Measurements from ENCODE around the gene DSP. TPM values are rescaled to one million over a fixed set of nuclear protein-coding genes. Genes with fewer than 3 reads are reported as not detected.

Gene DSP
- total and polyA plus RNA-seq, 2 of the 13 experiments (the other 11 are each of a cell fraction or from before 2014, with no cell fraction given), result 89.8 to 117 TPM

DNA sequence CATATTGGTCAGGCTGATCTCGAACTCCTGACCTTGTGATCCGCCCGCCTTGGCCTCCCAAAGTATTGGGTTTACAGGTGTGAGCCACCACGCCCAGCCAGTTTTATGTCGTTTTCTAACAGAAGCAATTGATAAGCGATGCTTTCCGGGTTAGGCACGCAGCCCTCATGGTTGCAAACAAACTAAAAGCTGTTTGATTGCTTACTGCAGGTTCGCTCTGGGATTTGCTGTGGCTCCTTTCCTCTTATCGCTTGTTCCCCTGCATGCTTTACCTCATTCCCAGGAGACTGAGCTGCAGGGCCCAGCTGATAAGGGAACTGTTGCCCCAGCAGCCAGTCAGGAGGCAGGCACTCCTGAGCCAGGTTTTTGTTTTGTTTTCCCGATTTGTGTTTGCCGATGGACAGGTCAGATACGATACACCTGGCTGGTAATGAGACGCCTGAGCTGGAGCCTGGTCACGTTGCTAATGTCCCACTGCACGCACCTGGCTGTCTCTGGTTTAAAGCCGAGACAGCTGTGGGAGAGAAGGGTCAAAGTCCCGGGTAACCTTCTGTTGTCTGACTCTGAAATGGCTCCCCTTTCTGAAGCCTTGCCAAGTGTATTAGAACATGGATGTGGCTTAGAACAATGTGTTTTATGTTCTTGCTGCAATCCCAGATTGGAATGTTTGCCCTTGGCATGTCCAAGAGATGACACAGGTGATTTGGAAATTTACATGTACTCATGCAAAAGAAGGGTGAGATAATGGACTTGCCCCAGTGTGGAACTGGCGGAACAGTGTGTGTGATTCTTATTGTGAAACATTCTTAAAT lies 19.9 kb downstream of the DSP start (continued):
- TF ChIP-seq GABPA (IDR thresholded peaks at IDR 0.05; ENCODE audit: low read depth, low read length), result no peak
- no peak for TF ChIP-seq GABPA (CRISPR knock-in tag; IDR thresholded peaks at IDR 0.05; ENCODE audit: low read depth)
- TF ChIP-seq ZSCAN22 (CRISPR knock-in tag; IDR thresholded peaks at IDR 0.05), result peak; percentile 36; the same call in 1 of the 2 replicates
- TF ChIP-seq POLR2G (IDR thresholded peaks at IDR 0.05; ENCODE audit: low read depth, low read length), result no peak
- no peak for TF ChIP-seq ZNF7 (CRISPR knock-in tag; IDR thresholded peaks at IDR 0.05)
- no peak for TF ChIP-seq HMGA1 (CRISPR knock-in tag; conservative IDR thresholded peaks at IDR 0.05)
- TF ChIP-seq, protein P1, sequence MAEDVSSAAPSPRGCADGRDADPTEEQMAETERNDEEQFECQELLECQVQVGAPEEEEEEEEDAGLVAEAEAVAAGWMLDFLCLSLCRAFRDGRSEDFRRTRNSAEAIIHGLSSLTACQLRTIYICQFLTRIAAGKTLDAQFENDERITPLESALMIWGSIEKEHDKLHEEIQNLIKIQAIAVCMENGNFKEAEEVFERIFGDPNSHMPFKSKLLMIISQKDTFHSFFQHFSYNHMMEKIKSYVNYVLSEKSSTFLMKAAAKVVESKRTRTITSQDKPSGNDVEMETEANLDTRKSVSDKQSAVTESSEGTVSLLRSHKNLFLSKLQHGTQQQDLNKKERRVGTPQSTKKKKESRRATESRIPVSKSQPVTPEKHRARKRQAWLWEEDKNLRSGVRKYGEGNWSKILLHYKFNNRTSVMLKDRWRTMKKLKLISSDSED (CRISPR knock-in tag; IDR thresholded peaks at IDR 0.05), result no peak
- peak; percentile 88 for TF ChIP-seq ZNF614 (CRISPR knock-in tag; IDR thresholded peaks at IDR 0.05; ENCODE audit: borderline replicate concordance)
- TF ChIP-seq RBAK (CRISPR knock-in tag; IDR thresholded peaks at IDR 0.05), result no peak
- TF ChIP-seq PPARG (CRISPR knock-in tag; conservative IDR thresholded peaks at IDR 0.05), result peak; percentile 84; the same call in 1 of the 2 replicates
- TF ChIP-seq, protein P2, sequence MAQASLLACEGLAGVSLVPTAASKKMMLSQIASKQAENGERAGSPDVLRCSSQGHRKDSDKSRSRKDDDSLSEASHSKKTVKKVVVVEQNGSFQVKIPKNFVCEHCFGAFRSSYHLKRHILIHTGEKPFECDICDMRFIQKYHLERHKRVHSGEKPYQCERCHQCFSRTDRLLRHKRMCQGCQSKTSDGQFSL (CRISPR knock-in tag; IDR thresholded peaks at IDR 0.05), result no peak
- TF ChIP-seq, protein P3, sequence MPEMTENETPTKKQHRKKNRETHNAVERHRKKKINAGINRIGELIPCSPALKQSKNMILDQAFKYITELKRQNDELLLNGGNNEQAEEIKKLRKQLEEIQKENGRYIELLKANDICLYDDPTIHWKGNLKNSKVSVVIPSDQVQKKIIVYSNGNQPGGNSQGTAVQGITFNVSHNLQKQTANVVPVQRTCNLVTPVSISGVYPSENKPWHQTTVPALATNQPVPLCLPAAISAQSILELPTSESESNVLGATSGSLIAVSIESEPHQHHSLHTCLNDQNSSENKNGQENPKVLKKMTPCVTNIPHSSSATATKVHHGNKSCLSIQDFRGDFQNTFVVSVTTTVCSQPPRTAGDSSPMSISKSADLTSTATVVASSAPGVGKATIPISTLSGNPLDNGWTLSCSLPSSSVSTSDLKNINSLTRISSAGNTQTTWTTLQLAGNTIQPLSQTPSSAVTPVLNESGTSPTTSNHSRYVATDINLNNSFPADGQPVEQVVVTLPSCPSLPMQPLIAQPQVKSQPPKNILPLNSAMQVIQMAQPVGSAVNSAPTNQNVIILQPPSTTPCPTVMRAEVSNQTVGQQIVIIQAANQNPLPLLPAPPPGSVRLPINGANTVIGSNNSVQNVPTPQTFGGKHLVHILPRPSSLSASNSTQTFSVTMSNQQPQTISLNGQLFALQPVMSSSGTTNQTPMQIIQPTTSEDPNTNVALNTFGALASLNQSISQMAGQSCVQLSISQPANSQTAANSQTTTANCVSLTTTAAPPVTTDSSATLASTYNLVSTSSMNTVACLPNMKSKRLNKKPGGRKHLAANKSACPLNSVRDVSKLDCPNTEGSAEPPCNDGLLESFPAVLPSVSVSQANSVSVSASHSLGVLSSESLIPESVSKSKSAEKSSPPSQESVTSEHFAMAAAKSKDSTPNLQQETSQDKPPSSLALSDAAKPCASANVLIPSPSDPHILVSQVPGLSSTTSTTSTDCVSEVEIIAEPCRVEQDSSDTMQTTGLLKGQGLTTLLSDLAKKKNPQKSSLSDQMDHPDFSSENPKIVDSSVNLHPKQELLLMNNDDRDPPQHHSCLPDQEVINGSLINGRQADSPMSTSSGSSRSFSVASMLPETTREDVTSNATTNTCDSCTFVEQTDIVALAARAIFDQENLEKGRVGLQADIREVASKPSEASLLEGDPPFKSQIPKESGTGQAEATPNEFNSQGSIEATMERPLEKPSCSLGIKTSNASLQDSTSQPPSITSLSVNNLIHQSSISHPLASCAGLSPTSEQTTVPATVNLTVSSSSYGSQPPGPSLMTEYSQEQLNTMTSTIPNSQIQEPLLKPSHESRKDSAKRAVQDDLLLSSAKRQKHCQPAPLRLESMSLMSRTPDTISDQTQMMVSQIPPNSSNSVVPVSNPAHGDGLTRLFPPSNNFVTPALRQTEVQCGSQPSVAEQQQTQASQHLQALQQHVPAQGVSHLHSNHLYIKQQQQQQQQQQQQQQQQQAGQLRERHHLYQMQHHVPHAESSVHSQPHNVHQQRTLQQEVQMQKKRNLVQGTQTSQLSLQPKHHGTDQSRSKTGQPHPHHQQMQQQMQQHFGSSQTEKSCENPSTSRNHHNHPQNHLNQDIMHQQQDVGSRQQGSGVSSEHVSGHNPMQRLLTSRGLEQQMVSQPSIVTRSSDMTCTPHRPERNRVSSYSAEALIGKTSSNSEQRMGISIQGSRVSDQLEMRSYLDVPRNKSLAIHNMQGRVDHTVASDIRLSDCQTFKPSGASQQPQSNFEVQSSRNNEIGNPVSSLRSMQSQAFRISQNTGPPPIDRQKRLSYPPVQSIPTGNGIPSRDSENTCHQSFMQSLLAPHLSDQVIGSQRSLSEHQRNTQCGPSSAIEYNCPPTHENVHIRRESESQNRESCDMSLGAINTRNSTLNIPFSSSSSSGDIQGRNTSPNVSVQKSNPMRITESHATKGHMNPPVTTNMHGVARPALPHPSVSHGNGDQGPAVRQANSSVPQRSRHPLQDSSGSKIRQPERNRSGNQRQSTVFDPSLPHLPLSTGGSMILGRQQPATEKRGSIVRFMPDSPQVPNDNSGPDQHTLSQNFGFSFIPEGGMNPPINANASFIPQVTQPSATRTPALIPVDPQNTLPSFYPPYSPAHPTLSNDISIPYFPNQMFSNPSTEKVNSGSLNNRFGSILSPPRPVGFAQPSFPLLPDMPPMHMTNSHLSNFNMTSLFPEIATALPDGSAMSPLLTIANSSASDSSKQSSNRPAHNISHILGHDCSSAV (CRISPR knock-in tag; IDR thresholded peaks at IDR 0.05; ENCODE audit: borderline replicate concordance), result no peak
- TF ChIP-seq NFYC (CRISPR knock-in tag; IDR thresholded peaks at IDR 0.05), result peak; percentile 32; the same call in 1 of the 2 replicates
- TF ChIP-seq NCOA5 (CRISPR knock-in tag; IDR thresholded peaks at IDR 0.05), result no peak
- TF ChIP-seq ZNF460 (CRISPR knock-in tag; IDR thresholded peaks at IDR 0.05; ENCODE audit: borderline replicate concordance), result peak; percentile 99
- TF ChIP-seq ZNF768 (CRISPR knock-in tag; IDR thresholded peaks at IDR 0.05), result peak; percentile 92
- TF ChIP-seq, protein P4, sequence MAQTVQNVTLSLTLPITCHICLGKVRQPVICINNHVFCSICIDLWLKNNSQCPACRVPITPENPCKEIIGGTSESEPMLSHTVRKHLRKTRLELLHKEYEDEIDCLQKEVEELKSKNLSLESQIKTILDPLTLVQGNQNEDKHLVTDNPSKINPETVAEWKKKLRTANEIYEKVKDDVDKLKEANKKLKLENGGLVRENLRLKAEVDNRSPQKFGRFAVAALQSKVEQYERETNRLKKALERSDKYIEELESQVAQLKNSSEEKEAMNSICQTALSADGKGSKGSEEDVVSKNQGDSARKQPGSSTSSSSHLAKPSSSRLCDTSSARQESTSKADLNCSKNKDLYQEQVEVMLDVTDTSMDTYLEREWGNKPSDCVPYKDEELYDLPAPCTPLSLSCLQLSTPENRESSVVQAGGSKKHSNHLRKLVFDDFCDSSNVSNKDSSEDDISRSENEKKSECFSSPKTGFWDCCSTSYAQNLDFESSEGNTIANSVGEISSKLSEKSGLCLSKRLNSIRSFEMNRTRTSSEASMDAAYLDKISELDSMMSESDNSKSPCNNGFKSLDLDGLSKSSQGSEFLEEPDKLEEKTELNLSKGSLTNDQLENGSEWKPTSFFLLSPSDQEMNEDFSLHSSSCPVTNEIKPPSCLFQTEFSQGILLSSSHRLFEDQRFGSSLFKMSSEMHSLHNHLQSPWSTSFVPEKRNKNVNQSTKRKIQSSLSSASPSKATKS (CRISPR knock-in tag; IDR thresholded peaks at IDR 0.05), result peak; percentile 80; the same call in 1 of the 2 replicates
- peak; percentile 16 for TF ChIP-seq CBX1 (IDR thresholded peaks at IDR 0.05; ENCODE audit: low read depth)
- TF ChIP-seq WIZ (CRISPR knock-in tag; IDR thresholded peaks at IDR 0.05), result peak; percentile 65; the same call in 1 of the 2 replicates
